HEK293 (cell line): ENCODE data around the gene NIPAL3.

ENCODE experiments used
- GLI2 ChIP-seq: fragments of 450-650 bp; formaldehyde crosslinking; IDR thresholded peaks from 2 replicates; pipeline ENCODE4; 2017; ENCODE audit warnings: missing biosample characterization, missing genetic modification characterization, low read depth, borderline replicate concordance
- IKZF3 ChIP-seq: fragments of 450-650 bp; IDR thresholded peaks from 2 replicates; pipeline ENCODE4 v1.5.0; 2018; ENCODE audit warnings: missing biosample characterization, mild to moderate bottlenecking, missing genetic modification characterization, moderate library complexity
- KLF10 ChIP-seq: fragments of 450-650 bp; IDR thresholded peaks from 2 replicates; pipeline ENCODE4 v1.5.1; 2018; ENCODE audit warnings: missing biosample characterization, mild to moderate bottlenecking, missing genetic modification characterization
- RBAK ChIP-seq: fragments of 450-650 bp; formaldehyde crosslinking; IDR thresholded peaks from 2 replicates; pipeline ENCODE4 v1.5.1; 2016; ENCODE audit warnings: missing biosample characterization, missing genetic modification characterization
- SALL2 ChIP-seq: fragments of 450-650 bp; formaldehyde crosslinking; IDR thresholded peaks from 2 replicates; pipeline ENCODE4 v1.5.0; 2017; ENCODE audit warnings: missing biosample characterization, mild to moderate bottlenecking, missing genetic modification characterization, borderline replicate concordance
- SP3 ChIP-seq: fragments of 450-650 bp; formaldehyde crosslinking; IDR thresholded peaks from 2 replicates; pipeline ENCODE4 v1.5.1; 2016; ENCODE audit warnings: missing biosample characterization, missing genetic modification characterization
- SP7 ChIP-seq: fragments of 450-650 bp; formaldehyde crosslinking; IDR thresholded peaks from 2 replicates; pipeline ENCODE4 v1.5.1; 2016; ENCODE audit warnings: missing biosample characterization, missing genetic modification characterization
- YY1 ChIP-seq: fragments of 450-650 bp; formaldehyde crosslinking; IDR thresholded peaks from 2 replicates; pipeline ENCODE4 v1.5.1; 2018; ENCODE audit warnings: missing biosample characterization, missing genetic modification characterization
- ZBTB48 ChIP-seq: fragments of 450-650 bp; formaldehyde crosslinking; IDR thresholded peaks from 2 replicates; pipeline ENCODE4 v1.5.1; 2016; ENCODE audit warnings: missing biosample characterization, missing genetic modification characterization
- ZFP3 ChIP-seq: fragments of 450-650 bp; formaldehyde crosslinking; IDR thresholded peaks from 2 replicates; pipeline ENCODE4 v1.5.1; 2016; ENCODE audit warnings: low read depth, missing biosample characterization, missing genetic modification characterization
- ZFP41 ChIP-seq: fragments of 450-650 bp; formaldehyde crosslinking; IDR thresholded peaks from 2 replicates; pipeline ENCODE4 v1.5.1; 2016; ENCODE audit warnings: missing biosample characterization, missing genetic modification characterization, borderline replicate concordance
- ZNF155 ChIP-seq: fragments of 450-650 bp; formaldehyde crosslinking; IDR thresholded peaks from 2 replicates; pipeline ENCODE4 v1.5.1; 2016; ENCODE audit warnings: missing biosample characterization, missing genetic modification characterization
- ZNF16 ChIP-seq: fragments of 450-650 bp; formaldehyde crosslinking; IDR thresholded peaks from 2 replicates; pipeline ENCODE4 v1.5.1; 2016; ENCODE audit warnings: low read depth, missing biosample characterization, missing genetic modification characterization
- ZNF175 ChIP-seq: fragments of 450-650 bp; formaldehyde crosslinking; IDR thresholded peaks from 2 replicates; pipeline ENCODE4 v1.5.1; 2016; ENCODE audit warnings: missing biosample characterization, missing genetic modification characterization
- ZNF394 ChIP-seq: fragments of 450-650 bp; formaldehyde crosslinking; IDR thresholded peaks from 2 replicates; pipeline ENCODE4 v1.5.1; 2016; ENCODE audit warnings: missing biosample characterization, missing genetic modification characterization, mild to moderate bottlenecking, moderate library complexity, borderline replicate concordance
- ZNF416 ChIP-seq: fragments of 450-650 bp; formaldehyde crosslinking; IDR thresholded peaks from 2 replicates; pipeline ENCODE4 v1.5.1; 2016; ENCODE audit warnings: missing biosample characterization, missing genetic modification characterization
- ZNF433 ChIP-seq: fragments of 450-650 bp; formaldehyde crosslinking; IDR thresholded peaks from 2 replicates; pipeline ENCODE4 v1.5.1; 2016; ENCODE audit warnings: missing biosample characterization, missing genetic modification characterization, low read depth
- ZNF555 ChIP-seq: fragments of 450-650 bp; formaldehyde crosslinking; conservative IDR thresholded peaks from 2 replicates; pipeline ENCODE4 v1.5.1; 2017; ENCODE audit warnings: missing biosample characterization, mild to moderate bottlenecking, missing genetic modification characterization, inconsistent platforms
- ZNF585B ChIP-seq: fragments of 450-650 bp; formaldehyde crosslinking; IDR thresholded peaks from 2 replicates; pipeline ENCODE4 v1.5.1; 2016; ENCODE audit warnings: missing biosample characterization, missing genetic modification characterization
- ZNF596 ChIP-seq: fragments of 450-650 bp; IDR thresholded peaks from 2 replicates; pipeline ENCODE4 v1.5.0; 2018; ENCODE audit warnings: missing biosample characterization, mild to moderate bottlenecking, missing genetic modification characterization, moderate library complexity
- ZNF600 ChIP-seq: fragments of 450-650 bp; formaldehyde crosslinking; IDR thresholded peaks from 2 replicates; pipeline ENCODE4 v1.5.1; 2016; ENCODE audit warnings: missing biosample characterization, missing genetic modification characterization
- ZNF664 ChIP-seq: fragments of 450-650 bp; formaldehyde crosslinking; IDR thresholded peaks from 2 replicates; pipeline ENCODE4 v1.5.1; 2016; ENCODE audit warnings: missing biosample characterization, missing genetic modification characterization
- ZNF76 ChIP-seq: fragments of 450-650 bp; formaldehyde crosslinking; IDR thresholded peaks from 2 replicates; pipeline ENCODE4; 2016; ENCODE audit warnings: low read depth, missing biosample characterization, missing genetic modification characterization, borderline replicate concordance
- ZNF843 ChIP-seq: fragments of 450-650 bp; formaldehyde crosslinking; IDR thresholded peaks from 2 replicates; pipeline ENCODE4 v1.5.1; 2016; ENCODE audit warnings: missing biosample characterization, missing genetic modification characterization
- TF ChIP-seq, protein P1 (sequence below): fragments of 450-650 bp; formaldehyde crosslinking; IDR thresholded peaks from 2 replicates; pipeline ENCODE4 v1.5.1; 2016; ENCODE audit warnings: missing biosample characterization, missing genetic modification characterization
- TF ChIP-seq, protein P2 (sequence below): fragments of 450-650 bp; formaldehyde crosslinking; IDR thresholded peaks from 2 replicates; pipeline ENCODE4 v1.5.1; 2016; ENCODE audit warnings: missing biosample characterization, missing genetic modification characterization
- TF ChIP-seq, protein P3 (sequence below): fragments of 450-650 bp; formaldehyde crosslinking; IDR thresholded peaks from 2 replicates; pipeline ENCODE4 v1.5.1; 2017; ENCODE audit warnings: missing biosample characterization, missing genetic modification characterization
- TF ChIP-seq, protein P4 (sequence below): fragments of 450-650 bp; formaldehyde crosslinking; IDR thresholded peaks from 2 replicates; pipeline ENCODE4 v1.5.1; 2016; ENCODE audit warnings: missing biosample characterization, missing genetic modification characterization
- TF ChIP-seq, protein P5 (sequence below): fragments of 450-650 bp; formaldehyde crosslinking; IDR thresholded peaks from 2 replicates; pipeline ENCODE4 v1.5.1; 2016; ENCODE audit warnings: missing biosample characterization, missing genetic modification characterization

Gene NIPAL3

DNA sequence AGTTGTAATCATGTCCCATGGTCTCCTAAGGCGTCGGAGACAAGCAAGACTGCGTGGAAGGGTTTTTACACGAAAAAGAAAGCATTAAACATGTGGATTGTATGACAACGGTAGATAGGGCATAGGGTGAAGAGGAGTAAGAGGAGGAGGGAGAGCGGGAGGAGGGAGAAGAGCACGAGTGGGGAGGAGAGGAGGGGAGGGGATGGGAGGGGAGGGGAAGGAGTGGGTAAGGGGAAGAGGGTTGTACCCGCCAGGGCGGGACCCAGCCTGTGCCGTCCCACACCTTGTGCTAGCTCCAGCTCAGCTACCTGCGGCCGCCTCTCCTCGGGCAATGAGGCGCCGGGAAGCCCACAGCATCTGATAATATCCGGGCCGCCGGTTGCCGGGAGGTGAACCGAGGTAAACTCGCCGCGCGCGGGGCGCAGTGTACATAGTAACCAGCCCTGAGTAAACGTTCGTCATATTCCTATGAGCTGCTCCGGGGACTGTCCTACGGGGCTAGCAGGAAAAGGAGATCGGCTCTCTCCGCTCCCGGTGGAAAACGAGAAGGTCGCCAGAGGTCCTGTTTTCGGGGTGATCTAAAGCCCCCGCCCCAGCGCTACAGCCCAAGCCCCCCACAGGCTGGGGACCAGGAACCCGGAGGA lies 86.6 kb downstream of the NIPAL3 start (continued):
- TF ChIP-seq GLI2 (no peak), SALL2 (tag by site-specific recombination) (no peak), ZNF555 (no peak), IKZF3 (tag by site-specific recombination) (peak; percentile 24; the same call in 1 of the 2 replicates), ZNF76 (0 out of 2 replicates have a peak, but pooled peaks have one; percentile 15), ZNF596 (tag by site-specific recombination) (no peak), ZNF664 (tag by site-specific recombination) (no peak), ZNF585B (tag by site-specific recombination) (no peak), ZNF175 (tag by site-specific recombination) (no peak), ZNF416 (no peak), ZNF155 (no peak), ZNF16 (tag by site-specific recombination) (no peak), RBAK (no peak), SP7 (tag by site-specific recombination) (no peak), ZNF394 (tag by site-specific recombination) (no peak), KLF10 (tag by site-specific recombination) (no peak), ZBTB48 (tag by site-specific recombination) (no peak), ZFP41 (tag by site-specific recombination) (no peak), ZFP3 (tag by site-specific recombination) (no peak), YY1 (tag by site-specific recombination) (no peak), ZNF433 (tag by site-specific recombination) (no peak), ZNF843 (tag by site-specific recombination) (no peak; the same call in 1 of the 2 replicates), ZNF600 (tag by site-specific recombination) (peak; percentile 58), SP3 (tag by site-specific recombination) (peak; percentile 66)
- TF ChIP-seq, protein P1, sequence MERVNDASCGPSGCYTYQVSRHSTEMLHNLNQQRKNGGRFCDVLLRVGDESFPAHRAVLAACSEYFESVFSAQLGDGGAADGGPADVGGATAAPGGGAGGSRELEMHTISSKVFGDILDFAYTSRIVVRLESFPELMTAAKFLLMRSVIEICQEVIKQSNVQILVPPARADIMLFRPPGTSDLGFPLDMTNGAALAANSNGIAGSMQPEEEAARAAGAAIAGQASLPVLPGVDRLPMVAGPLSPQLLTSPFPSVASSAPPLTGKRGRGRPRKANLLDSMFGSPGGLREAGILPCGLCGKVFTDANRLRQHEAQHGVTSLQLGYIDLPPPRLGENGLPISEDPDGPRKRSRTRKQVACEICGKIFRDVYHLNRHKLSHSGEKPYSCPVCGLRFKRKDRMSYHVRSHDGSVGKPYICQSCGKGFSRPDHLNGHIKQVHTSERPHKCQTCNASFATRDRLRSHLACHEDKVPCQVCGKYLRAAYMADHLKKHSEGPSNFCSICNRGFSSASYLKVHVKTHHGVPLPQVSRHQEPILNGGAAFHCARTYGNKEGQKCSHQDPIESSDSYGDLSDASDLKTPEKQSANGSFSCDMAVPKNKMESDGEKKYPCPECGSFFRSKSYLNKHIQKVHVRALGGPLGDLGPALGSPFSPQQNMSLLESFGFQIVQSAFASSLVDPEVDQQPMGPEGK (tag by site-specific recombination), result peak; percentile 48; the same call in 1 of the 2 replicates
- TF ChIP-seq, protein P2, sequence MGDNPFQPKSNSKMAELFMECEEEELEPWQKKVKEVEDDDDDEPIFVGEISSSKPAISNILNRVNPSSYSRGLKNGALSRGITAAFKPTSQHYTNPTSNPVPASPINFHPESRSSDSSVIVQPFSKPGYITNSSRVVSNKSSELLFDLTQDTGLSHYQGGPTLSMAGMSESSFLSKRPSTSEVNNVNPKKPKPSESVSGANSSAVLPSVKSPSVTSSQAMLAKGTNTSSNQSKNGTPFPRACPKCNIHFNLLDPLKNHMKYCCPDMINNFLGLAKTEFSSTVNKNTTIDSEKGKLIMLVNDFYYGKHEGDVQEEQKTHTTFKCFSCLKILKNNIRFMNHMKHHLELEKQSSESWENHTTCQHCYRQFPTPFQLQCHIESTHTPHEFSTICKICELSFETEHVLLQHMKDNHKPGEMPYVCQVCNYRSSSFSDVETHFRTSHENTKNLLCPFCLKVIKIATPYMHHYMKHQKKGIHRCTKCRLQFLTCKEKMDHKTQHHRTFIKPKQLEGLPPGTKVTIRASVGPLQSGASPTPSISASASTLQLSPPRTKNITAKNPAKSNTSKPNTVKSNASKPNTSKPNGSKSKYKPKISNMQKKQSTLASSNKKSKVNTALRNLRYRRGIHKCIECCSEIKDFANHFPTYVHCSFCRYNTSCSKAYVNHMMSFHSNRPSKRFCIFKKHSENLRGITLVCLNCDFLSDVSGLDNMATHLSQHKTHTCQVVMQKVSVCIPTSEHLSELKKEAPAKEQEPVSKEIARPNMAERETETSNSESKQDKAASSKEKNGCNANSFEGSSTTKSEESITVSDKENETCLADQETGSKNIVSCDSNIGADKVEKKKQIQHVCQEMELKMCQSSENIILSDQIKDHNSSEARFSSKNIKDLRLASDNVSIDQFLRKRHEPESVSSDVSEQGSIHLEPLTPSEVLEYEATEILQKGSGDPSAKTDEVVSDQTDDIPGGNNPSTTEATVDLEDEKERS (tag by site-specific recombination), result no peak
- TF ChIP-seq, protein P3, sequence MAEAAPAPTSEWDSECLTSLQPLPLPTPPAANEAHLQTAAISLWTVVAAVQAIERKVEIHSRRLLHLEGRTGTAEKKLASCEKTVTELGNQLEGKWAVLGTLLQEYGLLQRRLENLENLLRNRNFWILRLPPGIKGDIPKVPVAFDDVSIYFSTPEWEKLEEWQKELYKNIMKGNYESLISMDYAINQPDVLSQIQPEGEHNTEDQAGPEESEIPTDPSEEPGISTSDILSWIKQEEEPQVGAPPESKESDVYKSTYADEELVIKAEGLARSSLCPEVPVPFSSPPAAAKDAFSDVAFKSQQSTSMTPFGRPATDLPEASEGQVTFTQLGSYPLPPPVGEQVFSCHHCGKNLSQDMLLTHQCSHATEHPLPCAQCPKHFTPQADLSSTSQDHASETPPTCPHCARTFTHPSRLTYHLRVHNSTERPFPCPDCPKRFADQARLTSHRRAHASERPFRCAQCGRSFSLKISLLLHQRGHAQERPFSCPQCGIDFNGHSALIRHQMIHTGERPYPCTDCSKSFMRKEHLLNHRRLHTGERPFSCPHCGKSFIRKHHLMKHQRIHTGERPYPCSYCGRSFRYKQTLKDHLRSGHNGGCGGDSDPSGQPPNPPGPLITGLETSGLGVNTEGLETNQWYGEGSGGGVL (tag by site-specific recombination), result peak; percentile 98
- TF ChIP-seq, protein P4, sequence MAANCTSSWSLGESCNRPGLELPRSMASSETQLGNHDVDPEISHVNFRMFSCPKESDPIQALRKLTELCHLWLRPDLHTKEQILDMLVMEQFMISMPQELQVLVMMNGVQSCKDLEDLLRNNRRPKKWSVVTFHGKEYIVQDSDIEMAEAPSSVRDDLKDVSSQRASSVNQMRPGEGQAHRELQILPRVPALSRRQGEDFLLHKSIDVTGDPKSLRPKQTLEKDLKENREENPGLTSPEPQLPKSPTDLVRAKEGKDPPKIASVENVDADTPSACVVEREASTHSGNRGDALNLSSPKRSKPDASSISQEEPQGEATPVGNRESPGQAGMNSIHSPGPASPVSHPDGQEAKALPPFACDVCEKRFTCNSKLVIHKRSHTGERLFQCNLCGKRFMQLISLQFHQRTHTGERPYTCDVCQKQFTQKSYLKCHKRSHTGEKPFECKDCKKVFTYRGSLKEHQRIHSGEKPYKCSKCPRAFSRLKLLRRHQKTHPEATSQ (tag by site-specific recombination), result no peak
- TF ChIP-seq, protein P5, sequence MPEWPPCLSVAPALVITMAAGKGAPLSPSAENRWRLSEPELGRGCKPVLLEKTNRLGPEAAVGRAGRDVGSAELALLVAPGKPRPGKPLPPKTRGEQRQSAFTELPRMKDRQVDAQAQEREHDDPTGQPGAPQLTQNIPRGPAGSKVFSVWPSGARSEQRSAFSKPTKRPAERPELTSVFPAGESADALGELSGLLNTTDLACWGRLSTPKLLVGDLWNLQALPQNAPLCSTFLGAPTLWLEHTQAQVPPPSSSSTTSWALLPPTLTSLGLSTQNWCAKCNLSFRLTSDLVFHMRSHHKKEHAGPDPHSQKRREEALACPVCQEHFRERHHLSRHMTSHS (tag by site-specific recombination), result no peak
